SK-N-SH (cell line): ENCODE data around the gene PLA2G2D.

Experiments
- CTCF ChIP-seq: fragments of 200-600 bp; sonication (generic); IDR thresholded peaks from 2 replicates; pipeline ENCODE4 v1.6.1; 2017; ENCODE audit warnings: antibody characterized with exemption, mild to moderate bottlenecking, moderate library complexity
- GABPA ChIP-seq: IDR thresholded peaks from 2 replicates; pipeline ENCODE4 v1.4.0; 2012; ENCODE audit warnings: low read depth, mild to moderate bottlenecking
- TF ChIP-seq, protein P1 (sequence below): IDR thresholded peaks from 2 replicates; pipeline ENCODE4 v1.4.0; 2012; ENCODE audit warnings: low read depth, borderline replicate concordance

DNA sequence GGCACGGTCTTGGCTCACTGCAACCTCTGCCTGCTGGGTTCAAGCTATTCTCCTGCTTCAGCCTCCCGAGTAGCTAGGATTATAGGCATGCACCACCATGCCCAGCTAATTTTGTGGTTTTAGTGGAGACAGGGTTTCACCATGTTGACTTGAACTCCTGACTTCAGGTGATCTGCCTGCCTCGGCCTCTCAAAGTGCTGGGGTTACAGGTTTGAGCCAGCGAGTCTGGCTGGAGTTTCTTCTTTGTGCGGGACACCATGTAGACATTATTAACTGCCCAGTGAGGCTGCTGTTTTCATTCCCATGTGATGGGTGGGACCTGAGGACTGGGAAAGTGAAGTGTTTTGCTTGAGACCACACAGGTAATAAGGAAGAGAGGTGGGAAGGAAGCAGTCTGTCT is 26.0 kb downstream of the PLA2G2D start:
- no peak for TF ChIP-seq CTCF
- TF ChIP-seq, protein P1, sequence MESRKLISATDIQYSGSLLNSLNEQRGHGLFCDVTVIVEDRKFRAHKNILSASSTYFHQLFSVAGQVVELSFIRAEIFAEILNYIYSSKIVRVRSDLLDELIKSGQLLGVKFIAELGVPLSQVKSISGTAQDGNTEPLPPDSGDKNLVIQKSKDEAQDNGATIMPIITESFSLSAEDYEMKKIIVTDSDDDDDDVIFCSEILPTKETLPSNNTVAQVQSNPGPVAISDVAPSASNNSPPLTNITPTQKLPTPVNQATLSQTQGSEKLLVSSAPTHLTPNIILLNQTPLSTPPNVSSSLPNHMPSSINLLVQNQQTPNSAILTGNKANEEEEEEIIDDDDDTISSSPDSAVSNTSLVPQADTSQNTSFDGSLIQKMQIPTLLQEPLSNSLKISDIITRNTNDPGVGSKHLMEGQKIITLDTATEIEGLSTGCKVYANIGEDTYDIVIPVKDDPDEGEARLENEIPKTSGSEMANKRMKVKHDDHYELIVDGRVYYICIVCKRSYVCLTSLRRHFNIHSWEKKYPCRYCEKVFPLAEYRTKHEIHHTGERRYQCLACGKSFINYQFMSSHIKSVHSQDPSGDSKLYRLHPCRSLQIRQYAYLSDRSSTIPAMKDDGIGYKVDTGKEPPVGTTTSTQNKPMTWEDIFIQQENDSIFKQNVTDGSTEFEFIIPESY, result no peak
- no peak for TF ChIP-seq GABPA
